ENCODE measurements around the gene TGM2.

DNA sequence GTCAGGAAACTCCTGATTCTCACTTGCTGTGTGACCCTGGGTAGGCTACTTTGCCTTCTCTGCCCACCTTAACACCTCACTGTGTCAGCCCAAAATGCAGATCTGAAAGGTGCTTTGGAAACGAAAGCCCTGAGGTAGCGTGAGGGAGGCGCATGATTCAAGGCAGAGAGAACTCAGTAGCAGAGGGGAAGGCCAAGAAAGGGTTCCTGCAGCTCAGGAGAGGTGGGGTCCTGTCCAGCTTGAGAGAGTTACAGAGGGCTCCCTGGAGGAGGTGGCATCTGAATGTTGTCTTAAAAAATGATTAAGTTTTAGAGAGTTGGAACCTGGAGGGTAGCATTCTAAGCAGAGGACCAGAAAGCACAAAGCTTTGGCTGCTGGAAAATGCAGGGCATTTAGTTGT lies 13.6 kb downstream of the TGM2 start:
- TF ChIP-seq POLR2AphosphoS5 (IDR thresholded peaks at IDR 0.05; ENCODE audit: insufficient read depth in 1 of 2, low read depth in 1 of 2), result no peak
- TF ChIP-seq, protein P1, sequence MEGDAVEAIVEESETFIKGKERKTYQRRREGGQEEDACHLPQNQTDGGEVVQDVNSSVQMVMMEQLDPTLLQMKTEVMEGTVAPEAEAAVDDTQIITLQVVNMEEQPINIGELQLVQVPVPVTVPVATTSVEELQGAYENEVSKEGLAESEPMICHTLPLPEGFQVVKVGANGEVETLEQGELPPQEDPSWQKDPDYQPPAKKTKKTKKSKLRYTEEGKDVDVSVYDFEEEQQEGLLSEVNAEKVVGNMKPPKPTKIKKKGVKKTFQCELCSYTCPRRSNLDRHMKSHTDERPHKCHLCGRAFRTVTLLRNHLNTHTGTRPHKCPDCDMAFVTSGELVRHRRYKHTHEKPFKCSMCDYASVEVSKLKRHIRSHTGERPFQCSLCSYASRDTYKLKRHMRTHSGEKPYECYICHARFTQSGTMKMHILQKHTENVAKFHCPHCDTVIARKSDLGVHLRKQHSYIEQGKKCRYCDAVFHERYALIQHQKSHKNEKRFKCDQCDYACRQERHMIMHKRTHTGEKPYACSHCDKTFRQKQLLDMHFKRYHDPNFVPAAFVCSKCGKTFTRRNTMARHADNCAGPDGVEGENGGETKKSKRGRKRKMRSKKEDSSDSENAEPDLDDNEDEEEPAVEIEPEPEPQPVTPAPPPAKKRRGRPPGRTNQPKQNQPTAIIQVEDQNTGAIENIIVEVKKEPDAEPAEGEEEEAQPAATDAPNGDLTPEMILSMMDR (IDR thresholded peaks at IDR 0.05), result no peak
- no peak for TF ChIP-seq POLR2A (IDR thresholded peaks at IDR 0.05)
